NT2/D1 (cell line): ENCODE data around the gene TAOK1.

Source experiments
- DNase-seq: peaks from one replicate; pipeline ENCODE4 v3.0.0-alpha.2; 2011; ENCODE audit warnings: low read depth, low spot score
- H3K27me3 ChIP-seq: 2 replicates; pipeline ENCODE4 v1.6.0; 2011; ENCODE audit warnings: mild to moderate bottlenecking; ENCODE audit not compliant: insufficient read length, insufficient read depth
- H3K36me3 ChIP-seq: 2 replicates; pipeline ENCODE4 v1.6.1; 2011; ENCODE audit warnings: mild to moderate bottlenecking, low read length, mixed read lengths; ENCODE audit not compliant: insufficient read depth, insufficient read length
- H3K4me1 ChIP-seq: 2 replicates; pipeline ENCODE4 v1.5.1; 2011; ENCODE audit not compliant: insufficient read depth, insufficient read length
- H3K4me3 ChIP-seq: 2 replicates; pipeline ENCODE4 v1.5.1; 2011; ENCODE audit warnings: low read depth; ENCODE audit not compliant: insufficient read length
- H3K9ac ChIP-seq: 2 replicates; pipeline ENCODE4 v1.6.0; 2011; ENCODE audit warnings: low read depth; ENCODE audit not compliant: insufficient read length
- H3K9me3 ChIP-seq: 2 replicates; pipeline ENCODE4 v1.5.1; 2011; ENCODE audit warnings: mild to moderate bottlenecking, low read length; ENCODE audit not compliant: insufficient read depth
- SUZ12 ChIP-seq: IDR thresholded peaks from 2 replicates; pipeline ENCODE4 v1.6.1; 2011; ENCODE audit not compliant: insufficient read length, insufficient read depth; ENCODE audit errors: extremely low read depth
- YY1 ChIP-seq: IDR thresholded peaks from 2 replicates; pipeline ENCODE4 v1.6.1; 2011; ENCODE audit not compliant: insufficient read length, insufficient read depth
- ZNF274 ChIP-seq: IDR thresholded peaks from 2 replicates; pipeline ENCODE4 v1.6.1; 2011; ENCODE audit warnings: mild to moderate bottlenecking, low read depth, low read length

Gene TAOK1

DNA sequence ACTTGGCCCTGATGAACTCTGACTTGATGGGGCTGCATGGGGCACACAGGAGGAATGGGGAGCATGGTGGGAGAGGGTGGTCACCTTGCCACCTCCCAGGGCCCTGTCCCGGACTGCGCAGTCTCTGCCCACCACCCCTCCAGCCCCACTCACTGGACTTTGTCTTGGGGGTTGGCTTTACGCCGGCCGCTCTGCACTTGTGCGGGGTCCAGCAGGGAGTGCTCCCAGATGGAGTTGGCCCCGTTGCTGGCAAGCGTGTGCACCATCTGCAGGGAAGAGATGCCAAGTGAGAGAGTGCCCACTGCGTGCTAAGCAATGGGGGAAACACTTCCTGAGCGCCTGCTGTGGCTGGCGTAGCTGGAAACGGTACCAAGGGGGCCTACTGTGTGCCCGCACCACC is 192.6 kb downstream of the TAOK1 start:
- Histone ChIP-seq H3K4me1 (peaks cover 13% of the 10 kb centered on the region), H3K9me3 (peaks cover 6% of the 10 kb centered on the region; the same call in 1 of the 2 replicates)
- DNase-seq = no peak

DNA sequence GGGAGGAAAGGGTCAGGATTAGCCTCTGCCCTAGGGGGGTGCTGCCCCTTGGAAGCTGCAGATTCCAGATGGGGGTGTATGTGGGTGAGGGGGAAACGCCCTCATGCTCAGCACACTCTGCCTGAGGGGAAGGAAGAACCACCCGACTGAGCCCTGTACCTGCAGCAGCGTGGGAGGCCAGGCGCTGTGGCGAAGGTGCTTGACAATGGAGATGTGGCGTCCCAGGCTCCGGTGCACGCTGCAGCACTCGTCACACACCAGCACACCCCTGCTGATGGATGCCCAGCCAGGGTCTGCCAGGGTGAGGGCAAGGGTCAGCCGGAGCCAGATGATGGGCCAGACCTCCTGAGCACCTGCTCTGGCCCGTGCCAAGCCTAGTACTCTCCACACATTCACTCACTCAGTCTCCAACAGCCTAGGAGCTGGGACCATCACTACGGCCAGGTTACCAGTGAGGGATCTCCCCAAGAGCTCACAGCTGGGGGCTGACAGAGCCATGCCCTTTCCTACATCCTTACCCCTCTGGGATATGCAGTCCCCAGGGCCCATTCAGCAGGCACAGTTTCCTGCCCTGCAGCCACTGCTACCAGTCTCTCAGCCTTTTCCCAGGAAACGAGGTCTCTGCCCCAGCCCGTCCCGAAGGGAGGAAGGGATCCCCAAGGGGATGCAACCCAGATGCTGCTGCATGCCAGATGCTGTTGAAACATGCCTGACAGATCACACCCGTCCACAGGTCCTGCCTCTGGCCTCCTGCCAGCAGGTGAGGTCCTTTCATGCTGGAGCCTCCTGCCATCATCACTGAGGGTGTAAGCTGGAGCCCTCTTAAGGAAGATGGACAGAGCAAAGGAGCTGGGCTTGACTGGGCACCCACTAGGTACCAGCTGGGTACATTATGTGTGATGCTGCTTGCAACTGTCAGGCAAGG is 193.4 kb downstream of the TAOK1 start:
- DNase-seq = no peak
- Histone ChIP-seq H3K36me3 (peaks cover 39% of the 10 kb centered on the region), H3K9ac (no peak overlapping the region), H3K27me3 (peaks cover 10% of the 10 kb centered on the region), H3K4me3 (no peak overlapping the region), H3K4me1 (peaks cover 14% of the 10 kb centered on the region), H3K9me3 (peaks cover 6% of the 10 kb centered on the region; the same call in 1 of the 2 replicates)
- no peak for TF ChIP-seq SUZ12
- TF ChIP-seq ZNF274 = no peak
- no peak for TF ChIP-seq YY1

More for the DNA sequence above, 192.6 kb downstream of the TAOK1 start:
- TF ChIP-seq ZNF274 (no peak), YY1 (no peak)
- Histone ChIP-seq H3K27me3 (peaks cover 6% of the 10 kb centered on the region), H3K36me3 (peaks cover 47% of the 10 kb centered on the region), H3K9ac (no peak overlapping the region), H3K4me3 (no peak overlapping the region)

DNA sequence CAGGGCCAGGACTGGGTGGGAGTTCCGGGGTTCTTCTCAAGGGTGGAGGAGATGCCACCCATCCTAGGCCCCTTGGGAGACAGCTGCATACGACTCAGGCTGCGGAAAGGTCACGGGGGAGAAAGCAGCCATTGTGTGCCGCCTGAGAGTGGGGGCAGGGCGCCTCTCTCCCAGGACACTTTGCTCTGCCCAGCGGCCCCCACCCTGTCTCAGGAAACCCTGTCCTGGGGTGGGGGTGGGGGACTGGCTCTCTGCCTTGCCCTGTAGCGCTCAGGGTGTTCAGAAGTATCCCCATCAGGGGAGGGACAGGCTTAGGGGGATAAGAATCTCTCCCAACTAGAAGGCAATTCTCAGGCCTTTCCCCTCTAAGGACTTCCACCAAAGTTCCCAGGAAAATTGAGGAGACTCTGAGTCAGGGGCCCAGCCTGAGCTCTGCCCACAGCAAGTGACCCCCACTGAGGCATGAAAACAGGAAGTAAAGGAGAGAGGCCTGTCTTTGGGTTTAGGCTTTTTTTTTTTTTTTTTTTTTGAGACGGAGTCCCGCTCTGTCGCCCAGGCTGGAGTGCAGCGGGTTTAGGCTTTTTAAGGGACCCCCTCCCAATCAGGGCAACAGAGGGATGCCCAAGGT is 194.4 kb downstream of the TAOK1 start:
- Histone ChIP-seq H3K27me3 (peaks cover 14% of the 10 kb centered on the region), H3K36me3 (peaks cover 31% of the 10 kb centered on the region), H3K4me3 (no peak overlapping the region), H3K9me3 (peaks cover 6% of the 10 kb centered on the region; the same call in 1 of the 2 replicates), H3K4me1 (peaks cover 14% of the 10 kb centered on the region), H3K9ac (peak overlapping the region; percentile 9)
- TF ChIP-seq SUZ12 (no peak), ZNF274 (no peak), YY1 (no peak)
- no peak for DNase-seq

DNA sequence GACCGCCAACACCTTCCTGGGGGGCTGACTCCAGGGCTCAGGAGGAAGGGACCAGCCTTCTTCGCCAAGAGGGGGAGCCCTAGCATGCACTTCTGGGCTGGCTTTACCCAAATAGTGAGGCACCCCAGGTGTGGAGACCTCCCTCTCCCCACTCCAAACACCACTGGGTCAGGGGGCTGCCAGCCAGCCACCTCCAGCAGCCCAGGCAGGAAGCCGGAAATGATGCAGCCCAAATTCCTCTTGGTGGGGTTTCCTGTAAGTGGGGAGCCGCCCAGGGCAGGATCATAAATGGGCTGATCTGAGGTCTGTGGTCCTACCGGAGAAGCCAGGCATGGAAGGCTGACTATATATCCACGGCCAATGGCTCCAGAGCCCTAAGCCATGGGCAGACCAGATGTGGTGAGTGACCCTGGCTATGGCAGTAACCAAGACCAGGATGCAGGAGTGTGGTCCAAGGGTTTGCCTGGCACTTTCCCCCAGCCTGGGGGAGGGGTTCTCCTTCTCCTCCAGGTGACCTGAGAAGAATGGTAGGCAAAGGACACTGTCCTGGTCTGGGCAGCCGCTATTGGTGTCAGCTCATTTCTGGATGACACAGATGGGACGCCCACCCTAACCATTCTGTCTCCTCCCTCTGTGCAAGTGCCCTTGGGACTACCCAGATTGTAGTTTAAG is 195.1 kb downstream of the TAOK1 start:
- Histone ChIP-seq H3K9ac (peak overlapping the region; percentile 9), H3K4me1 (peaks cover 14% of the 10 kb centered on the region), H3K4me3 (no peak overlapping the region), H3K9me3 (peaks cover 6% of the 10 kb centered on the region; the same call in 1 of the 2 replicates), H3K36me3 (peaks cover 25% of the 10 kb centered on the region), H3K27me3 (peaks cover 19% of the 10 kb centered on the region)
- DNase-seq = no peak
- TF ChIP-seq SUZ12 (no peak), YY1 (no peak), ZNF274 (no peak)

DNA sequence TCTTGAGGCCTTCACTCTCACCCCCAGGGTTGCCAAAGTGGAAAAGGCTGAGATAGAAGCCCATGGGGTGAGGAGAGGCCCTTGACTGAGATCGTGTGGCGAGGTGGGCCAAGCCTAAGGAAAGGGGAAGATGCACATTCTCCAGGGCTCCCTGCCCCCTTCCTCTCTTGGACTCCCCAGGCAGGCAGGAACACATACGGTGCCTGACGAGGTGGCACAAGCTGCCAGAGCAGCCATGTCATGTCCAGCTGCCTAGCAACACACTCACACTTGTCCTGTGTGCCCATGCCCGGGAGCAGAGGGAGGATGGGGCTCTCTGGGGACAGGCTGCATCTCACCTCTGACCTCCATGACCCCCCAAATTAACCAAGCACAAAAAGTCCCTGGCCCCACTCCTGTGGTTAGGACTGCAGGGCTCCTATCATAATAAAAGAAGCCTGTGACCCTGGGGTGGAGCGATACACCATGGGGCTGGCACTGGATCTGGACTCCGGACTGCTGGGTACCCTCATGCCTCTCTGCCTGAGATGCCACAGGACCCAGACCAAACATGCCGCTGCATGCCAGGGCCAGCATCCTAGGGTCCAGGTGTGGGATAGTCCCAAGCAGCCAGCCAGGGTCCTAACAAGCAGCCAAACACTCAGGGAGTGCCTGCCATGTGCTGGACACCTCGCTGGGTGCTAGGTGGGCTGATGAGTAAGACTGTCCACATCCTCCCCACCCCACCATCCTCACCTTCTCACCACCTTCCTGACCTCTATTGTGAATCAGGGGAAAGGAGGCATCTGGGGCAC is 196.7 kb downstream of the TAOK1 start:
- Histone ChIP-seq H3K36me3 (peaks cover 15% of the 10 kb centered on the region), H3K27me3 (peaks cover 26% of the 10 kb centered on the region), H3K9me3 (peaks cover 6% of the 10 kb centered on the region; the same call in 1 of the 2 replicates), H3K4me3 (no peak overlapping the region), H3K4me1 (peaks cover 19% of the 10 kb centered on the region), H3K9ac (peak overlapping the region; percentile 1)
- no peak for TF ChIP-seq YY1
- TF ChIP-seq SUZ12 = no peak
- no peak for TF ChIP-seq ZNF274
- no peak for DNase-seq

DNA sequence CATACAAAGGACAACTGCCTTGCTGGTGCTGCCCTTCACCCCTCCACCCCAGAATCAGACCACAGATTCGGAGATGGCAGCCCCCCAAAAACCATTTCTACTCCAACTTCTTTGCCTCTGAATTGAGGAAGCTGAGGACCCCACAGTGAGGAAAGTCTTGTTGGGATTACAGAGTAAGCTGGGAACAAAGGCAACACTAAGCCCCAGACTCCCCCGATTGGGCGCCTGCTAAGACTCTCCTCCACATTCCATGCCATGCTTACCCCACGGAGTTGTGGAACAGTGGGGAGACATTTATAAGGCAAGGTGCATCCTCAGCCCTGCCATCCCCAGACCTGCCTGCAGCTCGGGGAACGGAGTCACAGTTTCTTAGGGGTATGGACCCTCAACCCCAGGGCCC is 197.4 kb downstream of the TAOK1 start:
- H3K9me3 ChIP-seq = peaks cover 6% of the 10 kb centered on the region; the same call in 1 of the 2 replicates
- TF ChIP-seq ZNF274 (no peak), YY1 (no peak), SUZ12 (no peak)
- peaks cover 23% of the 10 kb centered on the region for H3K4me1 ChIP-seq

More for the DNA sequence above, 197.4 kb downstream of the TAOK1 start:
- no peak for DNase-seq
- peaks cover 26% of the 10 kb centered on the region for H3K27me3 ChIP-seq
- peaks cover 7% of the 10 kb centered on the region for H3K36me3 ChIP-seq
- no peak overlapping the region for H3K9ac ChIP-seq
- no peak overlapping the region for H3K4me3 ChIP-seq
